Astrocyte of the cerebellum (primary cell): ENCODE measurements around the gene NXNL2.

Experiments used
- DNase-seq: peaks from one replicate; pipeline ENCODE4 v3.0.0-alpha.2; 2011; ENCODE audit warnings: low read depth
- H3K4me3 ChIP-seq: 2 replicates; pipeline ENCODE4 v1.5.1; 2011; ENCODE audit warnings: mild to moderate bottlenecking, low read depth, low read length, moderate library complexity
- in situ Hi-C: cut with HindIII; loops from 2 replicates; pipeline ENCODE4 v1.10.0; 2017; ENCODE audit warnings: low sequenced_read_pairs
- TF ChIP-seq, protein P1 (sequence below): IDR thresholded peaks from 2 replicates; pipeline ENCODE4 v1.5.1; 2012; ENCODE audit warnings: low read length, low read depth, moderate library complexity, mild to moderate bottlenecking; ENCODE audit errors: missing control alignments

Gene NXNL2

DNA sequence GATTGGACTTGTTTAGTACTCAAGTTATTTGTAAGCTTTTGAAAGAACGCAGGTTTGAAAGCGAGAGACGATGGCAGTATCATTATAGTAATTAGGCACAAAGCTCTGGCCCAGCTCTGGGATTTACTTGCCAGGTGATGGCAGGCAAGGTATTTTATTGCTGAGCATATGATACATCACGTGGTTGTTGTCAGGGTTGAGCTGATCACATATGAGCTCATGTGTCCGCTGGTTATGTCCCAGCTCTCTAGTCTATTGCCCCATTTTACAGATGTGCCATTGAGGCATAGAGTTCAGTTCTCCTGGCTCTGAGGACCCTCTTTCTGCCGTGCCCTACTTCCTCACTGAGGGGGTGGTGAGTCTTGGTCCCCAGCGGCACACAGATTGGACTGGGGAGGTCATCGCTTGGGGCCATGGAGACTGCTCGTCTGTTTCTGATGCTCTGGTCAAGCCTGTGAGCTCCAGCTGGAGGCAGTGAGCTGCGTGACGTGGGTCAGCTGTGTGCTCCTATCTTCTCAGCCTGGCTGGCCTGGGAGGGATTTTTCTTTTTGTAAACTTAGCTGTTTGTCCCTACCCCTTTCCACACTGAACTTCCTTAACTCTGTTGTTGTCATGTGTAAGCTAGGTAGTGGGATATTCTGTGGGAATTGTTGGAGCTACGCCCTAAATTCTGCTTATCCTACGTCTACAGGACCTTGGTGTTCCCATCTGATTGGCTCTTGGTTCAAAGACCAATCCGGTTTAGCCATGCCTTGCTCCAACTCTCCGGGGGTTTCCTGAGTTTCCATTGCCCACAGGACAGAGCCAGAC is 2.2 kb downstream of the NXNL2 start:
- TF ChIP-seq, protein P1, sequence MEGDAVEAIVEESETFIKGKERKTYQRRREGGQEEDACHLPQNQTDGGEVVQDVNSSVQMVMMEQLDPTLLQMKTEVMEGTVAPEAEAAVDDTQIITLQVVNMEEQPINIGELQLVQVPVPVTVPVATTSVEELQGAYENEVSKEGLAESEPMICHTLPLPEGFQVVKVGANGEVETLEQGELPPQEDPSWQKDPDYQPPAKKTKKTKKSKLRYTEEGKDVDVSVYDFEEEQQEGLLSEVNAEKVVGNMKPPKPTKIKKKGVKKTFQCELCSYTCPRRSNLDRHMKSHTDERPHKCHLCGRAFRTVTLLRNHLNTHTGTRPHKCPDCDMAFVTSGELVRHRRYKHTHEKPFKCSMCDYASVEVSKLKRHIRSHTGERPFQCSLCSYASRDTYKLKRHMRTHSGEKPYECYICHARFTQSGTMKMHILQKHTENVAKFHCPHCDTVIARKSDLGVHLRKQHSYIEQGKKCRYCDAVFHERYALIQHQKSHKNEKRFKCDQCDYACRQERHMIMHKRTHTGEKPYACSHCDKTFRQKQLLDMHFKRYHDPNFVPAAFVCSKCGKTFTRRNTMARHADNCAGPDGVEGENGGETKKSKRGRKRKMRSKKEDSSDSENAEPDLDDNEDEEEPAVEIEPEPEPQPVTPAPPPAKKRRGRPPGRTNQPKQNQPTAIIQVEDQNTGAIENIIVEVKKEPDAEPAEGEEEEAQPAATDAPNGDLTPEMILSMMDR = no peak
- peak; percentile 39 for DNase-seq
- no peak overlapping the region for H3K4me3 ChIP-seq
- in situ Hi-C loops = no loop called here

DNA sequence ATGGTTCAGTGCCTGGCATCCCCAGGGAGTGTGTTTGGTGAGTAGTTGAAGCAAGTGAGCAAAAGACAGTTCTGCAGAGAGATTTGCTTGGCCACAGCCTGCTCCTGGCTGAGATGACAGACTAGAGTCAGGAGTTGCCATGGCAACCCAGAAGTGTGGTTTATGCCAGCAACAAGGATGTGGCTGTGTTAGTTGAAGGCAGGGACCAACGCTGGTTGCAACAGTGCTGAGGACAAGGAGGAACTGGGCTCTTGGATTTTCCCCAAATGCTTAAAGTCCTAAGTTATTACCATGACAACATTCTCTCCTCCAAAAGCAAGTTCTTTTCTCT is 2.7 kb downstream of the NXNL2 start:
- in situ Hi-C loops = no loop called here
- H3K4me3 ChIP-seq = no peak overlapping the region
- TF ChIP-seq, protein P1 = no peak
- DNase-seq = peak; percentile 60

DNA sequence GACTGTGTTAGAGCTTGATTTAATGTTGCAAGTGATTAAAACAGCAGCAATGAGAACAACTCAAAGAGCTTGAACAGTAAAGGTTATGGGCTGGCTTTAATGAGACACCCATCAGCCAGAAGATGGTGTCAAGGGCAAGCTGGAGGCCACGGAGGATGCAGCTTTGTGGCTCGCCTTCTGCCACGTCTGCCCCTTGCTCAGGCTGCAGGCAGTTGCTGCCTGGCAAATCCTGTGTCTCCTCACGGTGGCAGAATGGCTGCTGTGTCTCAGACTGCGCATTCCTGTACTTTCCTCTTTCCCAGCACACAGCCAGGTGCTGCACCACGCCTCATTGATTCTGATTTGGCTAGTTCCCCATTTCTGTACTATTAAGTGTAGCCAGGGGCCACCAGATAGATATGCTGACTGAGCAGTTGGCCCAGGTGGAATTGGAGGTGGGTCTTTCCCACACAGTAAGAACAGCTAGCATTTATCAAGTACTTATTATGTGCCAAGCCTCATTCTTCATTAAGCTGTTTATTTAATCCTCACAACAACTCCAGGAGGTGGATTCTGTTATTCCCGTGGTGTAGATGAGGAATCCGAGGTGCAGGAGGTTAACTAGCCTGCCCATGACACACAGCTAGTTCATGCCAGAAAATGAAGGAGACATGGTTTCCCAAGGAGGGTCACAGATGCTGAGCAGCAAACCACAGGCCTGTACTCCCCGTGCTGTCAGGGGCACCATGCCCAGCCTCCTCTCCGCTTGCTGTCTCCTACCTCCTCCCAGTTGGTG is 3.5 kb downstream of the NXNL2 start:
- in situ Hi-C loops = no loop called here
- TF ChIP-seq, protein P1 = no peak
- DNase-seq = peak; percentile 61
- H3K4me3 ChIP-seq = no peak overlapping the region

DNA sequence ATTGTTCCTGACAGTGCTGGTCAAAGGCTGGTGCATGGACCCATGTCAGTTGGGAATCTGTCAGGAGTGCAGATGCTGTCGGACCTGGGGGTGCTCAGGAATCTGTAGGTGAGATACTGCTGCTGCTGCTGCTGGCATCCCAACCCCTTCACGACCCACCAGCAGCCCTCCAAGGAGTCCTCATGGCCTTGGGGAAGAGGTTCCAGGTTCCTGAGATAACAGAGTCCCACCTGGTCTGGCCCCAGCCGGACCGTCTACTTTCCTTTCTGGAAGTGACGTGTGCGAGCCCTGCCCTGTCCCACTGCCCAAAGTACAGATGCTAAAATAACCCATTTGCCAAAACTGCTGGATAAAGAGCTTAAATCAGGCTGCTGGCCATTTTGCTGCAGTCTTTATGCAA is 4.3 kb downstream of the NXNL2 start:
- in situ Hi-C loops = no loop called here

DNA sequence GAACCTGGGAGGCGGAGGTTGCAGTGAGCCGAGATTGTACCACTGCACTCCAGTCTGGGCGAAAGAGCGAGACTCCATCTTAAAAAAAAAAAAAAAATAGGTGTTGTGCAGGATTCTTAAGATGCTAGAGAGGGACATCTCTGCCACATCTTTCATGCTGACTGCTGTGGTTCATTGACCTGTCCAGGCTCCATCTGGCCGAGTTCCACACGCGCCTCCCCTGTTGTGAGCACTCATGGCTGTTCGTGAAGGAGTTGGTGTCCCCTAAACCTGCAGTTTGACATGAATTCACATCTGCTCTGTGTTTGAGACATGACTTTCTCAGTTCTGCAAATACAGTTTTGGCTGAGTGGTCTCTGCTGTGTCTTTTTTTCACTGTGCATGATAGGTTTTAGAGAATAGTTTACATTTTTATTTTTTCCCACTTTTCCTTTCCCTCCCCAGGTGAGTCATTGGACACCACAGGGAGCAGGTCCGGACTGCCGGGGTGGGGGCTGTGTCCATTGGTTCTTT is 5.3 kb downstream of the NXNL2 start:
- in situ Hi-C loops = no loop called here
- no peak for DNase-seq
- TF ChIP-seq, protein P1 = no peak
- no peak overlapping the region for H3K4me3 ChIP-seq

More for the DNA sequence above, 4.3 kb downstream of the NXNL2 start:
- no peak for DNase-seq
- H3K4me3 ChIP-seq = no peak overlapping the region
- TF ChIP-seq, protein P1 = no peak

DNA sequence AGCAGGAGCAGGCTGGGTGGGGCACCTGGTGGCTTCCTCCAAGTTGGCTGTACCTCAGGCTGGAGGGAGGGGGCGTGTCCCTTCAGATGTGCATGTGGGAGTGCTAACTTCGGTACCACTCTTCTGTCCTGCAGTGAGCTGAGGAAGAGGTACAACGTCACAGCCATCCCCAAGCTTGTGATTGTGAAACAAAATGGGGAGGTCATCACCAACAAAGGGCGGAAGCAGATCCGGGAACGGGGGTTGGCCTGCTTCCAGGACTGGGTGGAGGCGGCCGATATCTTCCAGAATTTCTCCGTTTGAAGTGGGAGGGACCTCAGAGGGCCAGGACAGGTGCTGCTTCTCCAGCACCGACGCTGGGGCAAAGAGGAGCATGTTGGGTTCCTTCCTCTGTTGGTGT is 9.3 kb downstream of the NXNL2 start:
- TF ChIP-seq, protein P1 = no peak
- in situ Hi-C loops = no loop called here

More for the DNA sequence above, 9.3 kb downstream of the NXNL2 start:
- H3K4me3 ChIP-seq = no peak overlapping the region
- no peak for DNase-seq
